ENCODE data around the gene SMG1. TPM values are rescaled to one million over a fixed set of nuclear protein-coding genes. Genes with fewer than 3 reads are reported as not detected.
A peak's percentile ranks its signal among the peaks of the same experiment; 100 is the strongest.

Gene SMG1
- total RNA-seq, 2 donors from 2014 or later, result 69.2 to 142 TPM

DNA sequence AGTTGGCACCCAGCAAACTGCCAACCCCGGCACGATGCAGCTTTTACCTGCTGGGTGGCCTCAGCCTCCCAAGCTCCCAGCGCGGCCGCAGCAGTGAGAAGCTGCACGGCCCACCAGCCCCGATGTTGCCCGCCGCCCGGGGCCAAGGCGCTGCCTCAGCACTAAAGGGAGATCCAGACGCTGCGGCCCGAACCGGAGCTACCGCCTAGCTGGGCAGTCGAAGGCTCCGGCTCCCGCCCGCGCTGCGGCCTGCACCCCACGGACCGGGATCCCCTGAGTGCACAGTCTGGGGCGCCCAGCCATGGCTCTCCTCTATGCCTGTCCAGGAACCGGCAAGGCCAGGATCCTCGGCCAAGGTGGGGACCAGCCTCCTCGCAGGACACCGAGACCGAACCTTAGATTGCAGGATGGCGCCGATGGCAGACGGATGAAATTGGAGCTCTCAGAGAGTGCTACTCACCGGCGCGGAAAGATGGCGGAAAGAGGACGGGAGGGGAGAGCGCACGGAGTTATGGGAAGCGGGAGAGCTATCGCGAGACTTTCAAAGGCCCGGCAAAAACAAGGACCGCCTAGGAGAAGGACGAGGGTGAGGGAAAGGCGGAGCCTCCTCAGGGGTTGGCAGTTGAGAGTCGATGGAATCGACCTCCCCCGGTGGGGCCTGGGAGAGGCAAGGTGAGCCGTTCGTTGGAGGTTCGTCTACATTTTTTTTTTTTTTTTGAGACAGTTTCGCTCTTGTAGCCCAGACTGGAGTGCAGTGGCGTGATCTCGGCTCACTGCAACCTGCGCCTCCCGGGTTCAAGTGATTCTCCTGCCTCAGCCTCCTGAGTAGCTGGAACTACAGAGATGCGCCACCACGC, 136.1 kb downstream of the SMG1 start, which contains the start of gene RPS15A:
RPS15A (minus strand) TSS at position 485 of the 857 bp plus-strand sequence. CDS start 1,221 bp downstream, outside the sequence.
- H3K27me3 ChIP-seq (replicated peaks; ENCODE audit: insufficient read depth), result no peaks in the 10 kb centered on the region
- peak within 1 kb of the TSS; percentile 75 to 83 for H3K27ac ChIP-seq
- peaks cover 44% of the 10 kb centered on the region for H3K36me3 ChIP-seq
- ATAC-seq (ENCODE audit: insufficient number of reproducible peaks, low FRiP score, low read depth) (peak; percentile 99), DNase-seq (ENCODE audit: low spot score) (peak; percentile 91)
- no peaks in the 10 kb centered on the region for H3K9me3 ChIP-seq
- TF ChIP-seq, protein P1, sequence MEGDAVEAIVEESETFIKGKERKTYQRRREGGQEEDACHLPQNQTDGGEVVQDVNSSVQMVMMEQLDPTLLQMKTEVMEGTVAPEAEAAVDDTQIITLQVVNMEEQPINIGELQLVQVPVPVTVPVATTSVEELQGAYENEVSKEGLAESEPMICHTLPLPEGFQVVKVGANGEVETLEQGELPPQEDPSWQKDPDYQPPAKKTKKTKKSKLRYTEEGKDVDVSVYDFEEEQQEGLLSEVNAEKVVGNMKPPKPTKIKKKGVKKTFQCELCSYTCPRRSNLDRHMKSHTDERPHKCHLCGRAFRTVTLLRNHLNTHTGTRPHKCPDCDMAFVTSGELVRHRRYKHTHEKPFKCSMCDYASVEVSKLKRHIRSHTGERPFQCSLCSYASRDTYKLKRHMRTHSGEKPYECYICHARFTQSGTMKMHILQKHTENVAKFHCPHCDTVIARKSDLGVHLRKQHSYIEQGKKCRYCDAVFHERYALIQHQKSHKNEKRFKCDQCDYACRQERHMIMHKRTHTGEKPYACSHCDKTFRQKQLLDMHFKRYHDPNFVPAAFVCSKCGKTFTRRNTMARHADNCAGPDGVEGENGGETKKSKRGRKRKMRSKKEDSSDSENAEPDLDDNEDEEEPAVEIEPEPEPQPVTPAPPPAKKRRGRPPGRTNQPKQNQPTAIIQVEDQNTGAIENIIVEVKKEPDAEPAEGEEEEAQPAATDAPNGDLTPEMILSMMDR (IDR thresholded peaks at IDR 0.05), result no peak
- peak within 1 kb of the TSS; percentile 84 for H3K4me3 ChIP-seq
- H3K4me1 ChIP-seq (ENCODE audit: control insufficient read depth in 1 of 2, low read depth in 2 of 2), result peaks cover 31 to 32% of the 10 kb centered on the region in 2 donors

DNA sequence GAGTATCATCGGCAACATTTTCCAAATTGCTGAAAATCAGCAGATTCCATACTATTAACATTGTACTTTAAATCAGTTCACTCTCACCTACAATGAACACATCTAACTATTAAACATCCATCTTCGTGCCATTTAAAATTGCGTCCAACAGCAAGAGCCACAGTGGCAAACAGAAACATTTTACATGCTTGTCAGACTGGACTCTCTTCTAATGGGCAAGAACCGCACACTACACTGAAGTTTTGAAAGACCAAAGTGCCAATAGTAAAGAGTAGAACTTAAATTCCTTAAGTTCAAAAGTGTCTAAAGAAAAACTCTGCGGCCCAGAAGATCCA, 136.7 kb downstream of the SMG1 start:
- Histone ChIP-seq H3K27ac (peak overlapping the region; percentile 75 to 83), H3K4me1 (ENCODE audit: control insufficient read depth in 1 of 2, low read depth in 2 of 2) (peaks cover 31 to 32% of the 10 kb centered on the region in 2 donors), H3K4me3 (peak overlapping the region; percentile 84), H3K9me3 (no peaks in the 10 kb centered on the region), H3K27me3 (replicated peaks; ENCODE audit: insufficient read depth) (no peaks in the 10 kb centered on the region), H3K36me3 (peaks cover 46% of the 10 kb centered on the region)
- DNase-seq (ENCODE audit: low spot score), result no peak
- no peak for ATAC-seq (ENCODE audit: insufficient number of reproducible peaks, low FRiP score, low read depth)
- TF ChIP-seq, protein P1 (IDR thresholded peaks at IDR 0.05), result no peak

DNA sequence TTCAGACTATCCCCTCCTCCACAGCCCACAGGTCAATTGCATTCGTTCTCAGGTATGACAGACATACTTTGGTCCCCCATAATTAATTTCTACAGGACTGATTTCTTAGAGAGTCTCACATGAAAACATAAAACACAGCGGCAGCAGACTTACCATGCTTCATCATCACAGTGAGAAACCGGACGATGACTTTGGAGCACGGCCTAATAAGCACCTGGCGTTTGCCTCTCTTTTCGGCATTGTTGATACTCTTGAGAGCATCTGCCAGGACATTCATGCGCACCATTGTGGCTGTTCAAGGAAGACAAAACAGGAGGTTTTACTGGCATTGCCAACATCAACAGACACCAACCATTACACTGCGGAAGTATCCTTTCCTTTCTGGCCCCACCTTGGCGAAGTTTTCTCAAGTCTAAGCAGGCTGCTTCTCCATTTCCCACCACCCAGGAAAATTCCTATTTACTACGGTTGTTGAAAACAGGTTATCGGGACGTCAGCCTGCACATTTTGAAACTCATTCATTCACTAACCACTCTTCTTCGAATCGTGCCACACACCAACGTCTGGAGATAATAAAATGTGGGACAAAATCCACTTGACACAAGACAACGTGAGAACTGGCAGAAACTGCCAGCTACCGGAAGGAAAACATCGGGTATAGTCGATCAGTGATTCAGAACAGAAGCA, 137.2 kb downstream of the SMG1 start:
- ATAC-seq (ENCODE audit: insufficient number of reproducible peaks, low FRiP score, low read depth) (no peak), DNase-seq (ENCODE audit: low spot score) (no peak)
- Histone ChIP-seq H3K4me1 (ENCODE audit: control insufficient read depth in 1 of 2, low read depth in 2 of 2) (peaks cover 31 to 32% of the 10 kb centered on the region in 2 donors), H3K9me3 (no peaks in the 10 kb centered on the region), H3K4me3 (peak overlapping the region; percentile 84), H3K36me3 (peaks cover 46% of the 10 kb centered on the region), H3K27me3 (replicated peaks; ENCODE audit: insufficient read depth) (no peaks in the 10 kb centered on the region), H3K27ac (peak overlapping the region; percentile 27 to 75)
- TF ChIP-seq, protein P1 (IDR thresholded peaks at IDR 0.05), result no peak

DNA sequence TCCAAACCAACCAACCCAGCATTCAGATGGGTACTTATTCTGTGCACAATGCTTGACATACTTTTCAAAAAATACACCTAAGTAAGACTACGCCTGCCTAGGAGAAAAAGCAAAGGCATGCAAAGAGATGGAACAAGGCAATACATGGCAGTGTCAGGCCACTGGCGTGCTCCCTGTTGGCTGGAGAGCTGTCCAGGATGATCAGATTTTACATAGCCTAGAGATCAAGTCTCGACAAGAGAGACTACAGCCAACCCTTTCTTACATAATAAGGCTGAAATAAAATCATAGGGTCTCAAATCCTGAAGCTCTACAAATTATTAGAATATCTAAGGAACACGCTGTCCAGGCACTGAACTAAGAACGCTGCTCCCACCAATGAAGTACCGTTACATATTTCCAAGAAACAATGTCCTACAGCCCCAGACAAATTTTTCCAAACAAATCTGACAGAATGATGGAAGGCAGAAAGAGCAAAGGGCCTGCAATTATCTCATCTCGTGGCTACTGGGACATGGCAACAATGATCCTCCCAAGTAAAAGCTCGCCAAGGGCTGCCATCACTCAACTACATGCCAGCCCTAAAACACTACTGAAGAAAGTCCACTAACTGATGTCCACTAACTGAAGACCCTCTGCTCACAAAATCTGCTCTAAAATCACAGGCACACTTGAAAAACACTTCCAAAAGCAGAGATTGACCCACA, 141.1 kb downstream of the SMG1 start:
- TF ChIP-seq, protein P1 (IDR thresholded peaks at IDR 0.05), result no peak
- Histone ChIP-seq H3K27me3 (replicated peaks; ENCODE audit: insufficient read depth) (no peaks in the 10 kb centered on the region), H3K27ac (no peak overlapping the region), H3K9me3 (no peaks in the 10 kb centered on the region), H3K36me3 (peaks cover 46% of the 10 kb centered on the region), H3K4me1 (ENCODE audit: control insufficient read depth in 1 of 2, low read depth in 2 of 2) (peaks cover 31 to 32% of the 10 kb centered on the region in 2 donors), H3K4me3 (no peak overlapping the region)
- ATAC-seq (ENCODE audit: insufficient number of reproducible peaks, low FRiP score, low read depth), result no peak
- DNase-seq (ENCODE audit: low spot score), result no peak
